SK-N-SH (cell line): ENCODE results near the gene SMIM7. TPM values are rescaled to one million over a fixed set of nuclear protein-coding genes. Genes with fewer than 3 reads are reported as not detected.
A peak's percentile ranks its signal among the peaks of the same experiment; 100 is the strongest.

Experiments
- CTCF ChIA-PET: fragments of 300-600, 350-600 bp; formaldehyde crosslinking; extraction: SDS; loops from one replicate; lab custom pipeline; 2021; lab: Yijun Ruan, JAX
- POLR2A ChIA-PET: fragments of 350-600 bp; sonication (Branson Sonifier 250); formaldehyde crosslinking; extraction: SDS; loops from one replicate; lab custom pipeline; 2020; ENCODE audit warnings: antibody characterized with exemption, inconsistent platforms; lab: Yijun Ruan, JAX
- DNase-seq: peaks from one replicate; pipeline ENCODE4 v3.0.0; 2012
- H2AFZ ChIP-seq: fragments of 200-600 bp; sonication (generic); 2 replicates; pipeline ENCODE4 v1.8.1; 2016; ENCODE audit warnings: antibody characterized with exemption, mild to moderate bottlenecking, low read depth
- H3F3A ChIP-seq: fragments of 200-600 bp; sonication (generic); replicated peaks from 2 replicates; pipeline ENCODE3; 2016; ENCODE audit warnings: antibody characterized with exemption, mild to moderate bottlenecking; ENCODE audit not compliant: insufficient read depth
- H3K27ac ChIP-seq, 2 experiments: fragments of 200-500 bp in 1 of 2; fragments of 200-600 bp in 1 of 2; sonication (Bioruptor generic) in 1 of 2; sonication (generic), shearing (Covaris generic) in 1 of 2; 2 replicates each; pipeline versions ENCODE4 v1.5.1 to v1.6.1; 2014 to 2016; ENCODE audit warnings: low read depth in 2 of 2, inconsistent platforms in 1 of 2, low read length in 1 of 2, mild to moderate bottlenecking in 1 of 2, mixed read lengths in 1 of 2
- H3K27me3 ChIP-seq: fragments of 200-600 bp; sonication (generic), shearing (Covaris generic); 2 replicates; pipeline ENCODE4 v1.6.1; 2016; ENCODE audit warnings: mixed run types; ENCODE audit not compliant: insufficient read depth
- H3K36me3 ChIP-seq, 2 experiments: fragments of 200-500 bp in 1 of 2; fragments of 200-600 bp in 1 of 2; sonication (Bioruptor generic) in 1 of 2; sonication (generic) in 1 of 2; replicated peaks in 1 of 2; 2 replicates each; pipeline versions ENCODE3 to v1.5.1; 2014 to 2016; ENCODE audit warnings: low read length in 1 of 2, mild to moderate bottlenecking in 1 of 2; ENCODE audit not compliant: insufficient read depth in 2 of 2, control insufficient read depth in 1 of 2
- H3K4me1 ChIP-seq, 2 experiments: fragments of 200-500 bp in 1 of 2; fragments of 200-600 bp in 1 of 2; sonication (Bioruptor generic) in 1 of 2; sonication (generic), shearing (Covaris generic) in 1 of 2; 2 replicates each; pipeline versions ENCODE4 v1.5.1 to v1.6.1; 2014 to 2016; ENCODE audit warnings: low read depth in 1 of 2, low read length in 1 of 2, mixed run types in 1 of 2; ENCODE audit not compliant: insufficient read depth in 2 of 2, control insufficient read depth in 1 of 2
- H3K4me2 ChIP-seq: fragments of 200-600 bp; sonication (generic), shearing (Covaris generic); 2 replicates; pipeline ENCODE4 v1.6.1; 2017; ENCODE audit warnings: mixed run types
- H3K4me3 ChIP-seq, 2 experiments: fragments of 200-500 bp in 1 of 2; fragments of 200-600 bp in 1 of 2; sonication (Bioruptor generic) in 1 of 2; sonication (generic), shearing (Covaris generic) in 1 of 2; 2 replicates each; pipeline versions ENCODE4 v1.5.1 to v1.8.1; 2014 to 2016; ENCODE audit warnings: low read depth in 2 of 2, inconsistent platforms in 1 of 2, low read length in 1 of 2, mild to moderate bottlenecking in 1 of 2, mixed read lengths in 1 of 2, moderate library complexity in 1 of 2
- H3K79me2 ChIP-seq: fragments of 200-600 bp; sonication (generic); 2 replicates; pipeline ENCODE4 v1.8.1; 2017; ENCODE audit warnings: mild to moderate bottlenecking; ENCODE audit not compliant: insufficient read depth
- H3K9ac ChIP-seq: fragments of 200-600 bp; sonication (generic); 2 replicates; pipeline ENCODE4 v1.6.1; 2017; ENCODE audit warnings: mixed run types
- H3K9me2 ChIP-seq: fragments of 200-600 bp; sonication (generic); 2 replicates; pipeline ENCODE4 v1.6.1; 2017; ENCODE audit warnings: mixed run types
- H3K9me3 ChIP-seq: fragments of 200-600 bp; sonication (generic); 2 replicates; pipeline ENCODE4 v1.6.1; 2017; ENCODE audit warnings: mixed run types, mild to moderate bottlenecking, moderate library complexity
- H4K20me1 ChIP-seq: fragments of 200-600 bp; sonication (generic); 2 replicates; pipeline ENCODE4 v1.6.1; 2017; ENCODE audit warnings: mild to moderate bottlenecking, mixed run types; ENCODE audit not compliant: insufficient read depth
- CHD2 ChIP-seq: fragments of 150-350 bp; IDR thresholded peaks from 2 replicates; pipeline ENCODE4 v1.6.1; 2018; ENCODE audit warnings: low read length; ENCODE audit not compliant: partially characterized antibody
- CTCF ChIP-seq: fragments of 200-600 bp; sonication (generic); IDR thresholded peaks from 2 replicates; pipeline ENCODE4 v1.6.1; 2017; ENCODE audit warnings: antibody characterized with exemption, mild to moderate bottlenecking, moderate library complexity
- ELF1 ChIP-seq: IDR thresholded peaks from 2 replicates; pipeline ENCODE4 v1.4.0; 2012
- EP300 ChIP-seq, 2 experiments: IDR thresholded peaks; 2 replicates each; pipeline versions ENCODE4 v1.4.0 to v1.6.1; 2012; ENCODE audit warnings: borderline replicate concordance in 1 of 2, low read depth in 1 of 2, low read length in 1 of 2
- EZH2phosphoT487 ChIP-seq: fragments of 200-600 bp; sonication (generic); IDR thresholded peaks from 2 replicates; pipeline ENCODE4 v1.6.1; 2017; ENCODE audit warnings: low read depth, mixed run types, mild to moderate bottlenecking, antibody characterized with exemption, moderate library complexity, borderline replicate concordance
- FOSL2 ChIP-seq: IDR thresholded peaks from 2 replicates; pipeline ENCODE4 v1.4.0; 2012; ENCODE audit warnings: low read depth, mild to moderate bottlenecking, moderate library complexity, borderline replicate concordance
- FOXJ3 ChIP-seq: sonication (generic); formaldehyde crosslinking; IDR thresholded peaks from 2 replicates; pipeline ENCODE4 v1.5.1; 2020; ENCODE audit warnings: mild to moderate bottlenecking, missing genetic modification reagents
- FOXM1 ChIP-seq: IDR thresholded peaks from 2 replicates; pipeline ENCODE4 v1.4.0; 2012; ENCODE audit warnings: low read depth, mild to moderate bottlenecking
- GABPA ChIP-seq: IDR thresholded peaks from 2 replicates; pipeline ENCODE4 v1.4.0; 2012; ENCODE audit warnings: low read depth, mild to moderate bottlenecking
- GATA2 ChIP-seq: sonication (generic); formaldehyde crosslinking; IDR thresholded peaks from 2 replicates; pipeline ENCODE4 v1.5.0; 2020; ENCODE audit warnings: mild to moderate bottlenecking, missing genetic modification reagents
- IRF3 ChIP-seq: fragments of 150-350 bp; IDR thresholded peaks from 2 replicates; pipeline ENCODE4 v1.6.1; 2016; ENCODE audit warnings: mild to moderate bottlenecking, low read depth, low read length
- JUND ChIP-seq: IDR thresholded peaks from 2 replicates; pipeline ENCODE4 v1.4.0; 2012
- MAX ChIP-seq: IDR thresholded peaks from 2 replicates; pipeline ENCODE4 v1.4.0; 2012; ENCODE audit warnings: low read depth
- MEF2A ChIP-seq: IDR thresholded peaks from 2 replicates; pipeline ENCODE4 v1.4.0; 2012; ENCODE audit warnings: low read depth, borderline replicate concordance
- MXI1 ChIP-seq: IDR thresholded peaks from 2 replicates; pipeline ENCODE4 v1.6.1; 2012; ENCODE audit warnings: mild to moderate bottlenecking, low read depth, low read length, improper control_type of control experiment
- NFIC ChIP-seq: IDR thresholded peaks from 2 replicates; pipeline ENCODE4 v1.4.0; 2012; ENCODE audit warnings: borderline replicate concordance
- NRF1 ChIP-seq: IDR thresholded peaks from 2 replicates; pipeline ENCODE4 v1.6.1; 2012; ENCODE audit warnings: low read depth, mild to moderate bottlenecking, low read length
- PBX3 ChIP-seq: IDR thresholded peaks from 2 replicates; pipeline ENCODE4; 2012
- POLR2AphosphoS5 ChIP-seq: IDR thresholded peaks from 2 replicates; pipeline ENCODE4 v1.6.1; 2012; ENCODE audit warnings: low read depth, low read length
- RCOR1 ChIP-seq: fragments of 150-350 bp; IDR thresholded peaks from 2 replicates; pipeline ENCODE4 v1.6.1; 2017; ENCODE audit warnings: antibody characterized with exemption, low read length
- RFX5 ChIP-seq: IDR thresholded peaks from 2 replicates; pipeline ENCODE4 v1.6.1; 2012; ENCODE audit warnings: mild to moderate bottlenecking, improper control_type of control experiment, low read length
- RXRA ChIP-seq: IDR thresholded peaks from 2 replicates; pipeline ENCODE4 v1.4.0; 2012; ENCODE audit warnings: low read depth, mild to moderate bottlenecking, borderline replicate concordance
- SIN3A ChIP-seq: IDR thresholded peaks from 2 replicates; pipeline ENCODE4 v1.6.1; 2012; ENCODE audit warnings: low read depth, mild to moderate bottlenecking, low read length, moderate library complexity, borderline replicate concordance
- TAF1 ChIP-seq: IDR thresholded peaks from 2 replicates; pipeline ENCODE4 v1.6.1; 2012; ENCODE audit warnings: low read depth, mild to moderate bottlenecking, low read length, moderate library complexity, borderline replicate concordance
- TCF12 ChIP-seq: IDR thresholded peaks from 2 replicates; pipeline ENCODE4 v1.4.0; 2012
- TEAD4 ChIP-seq: IDR thresholded peaks from 2 replicates; pipeline ENCODE4 v1.4.0; 2012; ENCODE audit warnings: mild to moderate bottlenecking, borderline replicate concordance; ENCODE audit not compliant: insufficient read depth
- USF1 ChIP-seq: IDR thresholded peaks from 2 replicates; pipeline ENCODE4 v1.4.0; 2012; ENCODE audit warnings: low read depth, borderline replicate concordance
- WGBS: methylation state at CpG from one replicate; pipeline ENCODE4 v1.1.6; 2017; ENCODE audit warnings: low lambda C conversion rate; 5-methylcytosine and 5-hydroxymethylcytosine counted together
- polyA plus RNA-seq, 3 experiments: library from polyadenylated mRNA; depleted of rRNA; stranded (reverse); fragments of >200 nt; gene quantifications; 2 replicates each; pipeline ENCODE4 v1.2.3, GENCODE V29; 2012

Gene SMIM7
- polyA plus RNA-seq (2012; rRNA removed) = 74.2 and 79.9 TPM in 2 replicates
- 86.6 and 101 TPM in 2 replicates for polyA plus RNA-seq (2012; cell fraction: cytosol; rRNA removed)
- 67.7 and 70.5 TPM in 2 replicates for polyA plus RNA-seq (2012; cell fraction: nucleus; rRNA removed)

- Histone ChIP-seq H4K20me1 (peaks cover 37% of the 10 kb centered on the region), H3K4me2 (peak within 1 kb of the TSS; percentile 100), H3F3A (peaks cover 4% of the 10 kb centered on the region), H3K4me3 (peak within 1 kb of the TSS; percentile 65 to 86), H3K9me3 (no peaks in the 10 kb centered on the region), H3K9me2 (no peaks in the 10 kb centered on the region), H3K27me3 (no peaks in the 10 kb centered on the region), H3K4me1 (peaks cover 7 to 12% of the 10 kb centered on the region in 2 experiments; a peak in 3 of 4 replicates), H3K79me2 (peaks cover 46% of the 10 kb centered on the region), H3K27ac (peak within 1 kb of the TSS; percentile 89 to 95), H3K9ac (peak within 1 kb of the TSS; percentile 81), H2AFZ (peak within 1 kb of the TSS; percentile 92), H3K36me3 (peaks cover 16 to 24% of the 10 kb centered on the region in 2 experiments)
- CTCF ChIA-PET = interaction anchor here (1.0 to 1.1 kb wide), 3 partner anchors 57 to 77 kb away, joined by 3 to 4 read pairs (median 3); no protein-coding TSS in a partner anchor
- POLR2A ChIA-PET = interaction anchor here (0.6 to 2.0 kb wide), 7 partner anchors 21 to 623 kb away, joined by 3 to 5 read pairs (median 3); partner anchors contain the start of genes C19orf44 and MED26
- DNase-seq = peak; percentile 99
- WGBS = under 1% methylated on average over 27 of the region's 60 CpGs
- TF ChIP-seq FOXM1 = no peak
- no peak for TF ChIP-seq GATA2 (CRISPR knock-in tag)
- no peak for TF ChIP-seq TEAD4
- TF ChIP-seq ELF1 = peak; percentile 94
- peak; percentile 99 for TF ChIP-seq GABPA
- no peak for TF ChIP-seq FOSL2
- TF ChIP-seq JUND = no peak
- no peak for TF ChIP-seq EP300 (IDR thresholded peaks at IDR 0.05; ENCODE audit: borderline replicate concordance in 1 of 2, low read depth in 1 of 2, low read length in 1 of 2)
- TF ChIP-seq CHD2 = peak; percentile 83
- no peak for TF ChIP-seq EZH2phosphoT487
- peak; percentile 66 for TF ChIP-seq MXI1
- peak; percentile 72; the same call in 1 of the 2 replicates for TF ChIP-seq TAF1
- no peak for TF ChIP-seq RCOR1
- TF ChIP-seq TCF12 = no peak
- TF ChIP-seq IRF3 = peak; percentile 71; the same call in 1 of the 2 replicates
- peak; percentile 87 for TF ChIP-seq MAX
- TF ChIP-seq NFIC = no peak
- TF ChIP-seq NRF1 = peak; percentile 95
- no peak for TF ChIP-seq PBX3
- 0 out of 2 replicates have a peak, but pooled peaks have one; percentile 38 for TF ChIP-seq RFX5
- no peak for TF ChIP-seq CTCF
- peak; percentile 98 for TF ChIP-seq POLR2AphosphoS5
- TF ChIP-seq SIN3A = no peak
- peak; percentile 46; the same call in 1 of the 2 replicates for TF ChIP-seq USF1
- no peak for TF ChIP-seq RXRA
- TF ChIP-seq FOXJ3 = no peak
- no peak for TF ChIP-seq MEF2A
Observed at GRCh38 chr19:16659832-16660708, at the start of gene SMIM7. SMIM7 (minus strand) TSS chr19:16660144; CDS start chr19:16660110, 34 bp downstream.
